ENCODE measurements around the gene PQBP1. TPM values are rescaled to one million over a fixed set of nuclear protein-coding genes. Genes with fewer than 3 reads are reported as not detected.
"Not testable (repeated sequence)": the region's sequence is repeated elsewhere in the genome, so short reads cannot be mapped to it uniquely, and the experiment has no call there.

The PQBP1 gene, protein sequence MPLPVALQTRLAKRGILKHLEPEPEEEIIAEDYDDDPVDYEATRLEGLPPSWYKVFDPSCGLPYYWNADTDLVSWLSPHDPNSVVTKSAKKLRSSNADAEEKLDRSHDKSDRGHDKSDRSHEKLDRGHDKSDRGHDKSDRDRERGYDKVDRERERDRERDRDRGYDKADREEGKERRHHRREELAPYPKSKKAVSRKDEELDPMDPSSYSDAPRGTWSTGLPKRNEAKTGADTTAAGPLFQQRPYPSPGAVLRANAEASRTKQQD
- 58.4 to 61.7 TPM (median 61.7 TPM) in 3 replicates for total RNA-seq
- long read RNA-seq, transcript PQBP1-216 (7 exons, 938 nt): minor isoform, 8 of 51 reads
- long read RNA-seq, transcript PQBP1-207 (7 exons, 1,020 nt): major isoform, 25 of 51 reads
- long read RNA-seq, partial matches to known transcripts: 4 of 51 reads
- long read RNA-seq, other reads (novel, unspliced or antisense): 9 of 51 reads

DNA sequence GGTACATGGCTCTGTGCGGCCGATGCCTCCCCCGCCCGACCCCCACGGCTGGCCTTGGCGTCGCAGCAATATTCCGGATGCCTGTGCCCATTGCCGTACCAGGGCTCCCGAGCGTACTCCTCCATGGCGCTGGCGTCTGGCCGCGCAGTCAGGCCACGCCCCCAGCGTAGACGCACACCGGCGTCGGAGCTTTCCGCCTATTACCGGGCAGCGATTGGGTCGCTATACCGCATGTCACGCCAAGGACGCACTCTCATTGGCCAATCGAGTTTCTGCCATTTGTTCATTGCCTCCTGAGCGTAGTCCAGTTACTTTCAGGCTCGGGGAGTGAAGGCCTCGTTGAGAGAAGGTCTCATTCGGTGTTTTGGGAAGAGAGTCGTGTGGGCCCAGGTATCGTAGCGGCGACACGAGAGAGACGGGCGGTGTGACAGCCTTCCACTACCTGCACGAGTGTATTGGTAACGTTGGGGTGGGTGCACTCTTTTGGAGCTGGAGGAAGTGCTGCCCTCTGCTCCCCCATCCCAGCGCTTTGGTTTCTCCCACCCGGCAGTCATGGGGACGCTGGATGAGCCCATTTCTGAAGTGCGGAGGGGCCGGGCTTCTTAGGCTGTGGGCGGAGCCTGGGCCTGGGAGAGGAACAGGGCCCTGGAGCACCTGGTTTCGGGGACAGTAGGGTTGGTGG lies at the start of gene PQBP1, which contains the start of gene TIMM17B:
TSS of gene PQBP1 (plus strand) at position 306 of the 682 bp plus-strand sequence. CDS start 580 bp downstream, outside the sequence.
TSS of gene TIMM17B (minus strand) at position 144 of the 682 bp plus-strand sequence. CDS start at position 125, 19 bp downstream.
- peaks cover 4% of the 10 kb centered on the region for H3K9me3 Mint-ChIP-seq (ENCODE audit: low read depth)
- H3K27me3 Mint-ChIP-seq (ENCODE audit: low read depth): no peaks in the 10 kb centered on the region
- peak within 1 kb of the TSS; percentile 76 for H3K4me3 Mint-ChIP-seq (ENCODE audit: unreplicated experiment)
- H3K36me3 Mint-ChIP-seq (ENCODE audit: low read depth): peaks cover 5% of the 10 kb centered on the region
- DNase-seq (ENCODE audit: low spot score): peak; percentile 94
- H3K4me1 Mint-ChIP-seq (ENCODE audit: low read depth): peaks cover 11% of the 10 kb centered on the region
- H3K27ac Mint-ChIP-seq (ENCODE audit: unreplicated experiment): peak within 1 kb of the TSS; percentile 97
- TF ChIP-seq, protein P1, sequence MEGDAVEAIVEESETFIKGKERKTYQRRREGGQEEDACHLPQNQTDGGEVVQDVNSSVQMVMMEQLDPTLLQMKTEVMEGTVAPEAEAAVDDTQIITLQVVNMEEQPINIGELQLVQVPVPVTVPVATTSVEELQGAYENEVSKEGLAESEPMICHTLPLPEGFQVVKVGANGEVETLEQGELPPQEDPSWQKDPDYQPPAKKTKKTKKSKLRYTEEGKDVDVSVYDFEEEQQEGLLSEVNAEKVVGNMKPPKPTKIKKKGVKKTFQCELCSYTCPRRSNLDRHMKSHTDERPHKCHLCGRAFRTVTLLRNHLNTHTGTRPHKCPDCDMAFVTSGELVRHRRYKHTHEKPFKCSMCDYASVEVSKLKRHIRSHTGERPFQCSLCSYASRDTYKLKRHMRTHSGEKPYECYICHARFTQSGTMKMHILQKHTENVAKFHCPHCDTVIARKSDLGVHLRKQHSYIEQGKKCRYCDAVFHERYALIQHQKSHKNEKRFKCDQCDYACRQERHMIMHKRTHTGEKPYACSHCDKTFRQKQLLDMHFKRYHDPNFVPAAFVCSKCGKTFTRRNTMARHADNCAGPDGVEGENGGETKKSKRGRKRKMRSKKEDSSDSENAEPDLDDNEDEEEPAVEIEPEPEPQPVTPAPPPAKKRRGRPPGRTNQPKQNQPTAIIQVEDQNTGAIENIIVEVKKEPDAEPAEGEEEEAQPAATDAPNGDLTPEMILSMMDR (IDR thresholded peaks at IDR 0.05): no peak

DNA sequence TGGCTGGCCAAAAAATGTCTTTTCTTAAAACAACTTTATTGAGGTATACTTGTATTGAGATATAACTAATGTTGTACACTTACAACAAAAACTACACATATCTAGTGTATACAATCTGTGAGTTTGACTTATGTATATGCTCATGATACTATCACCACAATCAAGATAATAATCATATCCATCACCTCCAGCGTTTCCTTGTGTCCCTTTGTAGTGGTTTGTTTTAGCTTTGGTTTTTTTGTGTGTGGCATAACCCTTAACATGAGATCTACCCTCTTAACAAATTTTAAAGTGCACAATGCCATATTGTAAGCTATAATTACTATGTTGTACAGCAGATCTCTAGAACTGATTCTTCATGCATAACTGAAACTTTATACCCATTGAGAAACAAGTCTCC lies 48.9 kb upstream of the PQBP1 start:
- TF ChIP-seq, protein P1 (IDR thresholded peaks at IDR 0.05): no peak
- peaks cover 10% of the 10 kb centered on the region for H3K9me3 Mint-ChIP-seq (ENCODE audit: low read depth)
- no peaks in the 10 kb centered on the region for H3K27me3 Mint-ChIP-seq (ENCODE audit: low read depth)
- no peaks in the 10 kb centered on the region for H3K4me1 Mint-ChIP-seq (ENCODE audit: low read depth)
- no peak overlapping the region for H3K4me3 Mint-ChIP-seq (ENCODE audit: unreplicated experiment)
- H3K27ac Mint-ChIP-seq (ENCODE audit: unreplicated experiment): no peak overlapping the region
- H3K36me3 Mint-ChIP-seq (ENCODE audit: low read depth): no peaks in the 10 kb centered on the region
- DNase-seq (ENCODE audit: low spot score): no peak

DNA sequence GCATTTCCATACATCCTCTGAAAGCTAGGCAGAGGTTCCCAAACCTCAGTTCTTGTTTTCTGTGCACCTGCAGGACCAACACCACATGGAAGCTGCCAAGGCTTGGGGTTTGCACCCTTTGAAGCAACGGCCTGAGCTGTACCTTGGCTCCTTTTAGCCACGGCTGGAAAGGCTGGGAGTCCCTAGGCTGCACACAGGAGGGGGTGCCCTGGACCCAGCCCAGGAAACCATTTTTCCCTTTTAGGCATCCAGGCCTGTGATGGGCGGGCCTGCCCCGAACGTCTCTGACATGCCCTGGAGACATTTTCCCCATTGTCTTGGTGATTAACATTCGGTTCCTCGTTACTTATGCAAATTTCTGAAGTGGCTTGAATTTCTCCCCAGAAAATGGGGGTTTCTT lies 44.9 kb upstream of the PQBP1 start:
- H3K4me1 Mint-ChIP-seq (ENCODE audit: low read depth): no peaks in the 10 kb centered on the region
- no peaks in the 10 kb centered on the region for H3K36me3 Mint-ChIP-seq (ENCODE audit: low read depth)
- no peak for DNase-seq (ENCODE audit: low spot score)
- H3K27ac Mint-ChIP-seq (ENCODE audit: unreplicated experiment): no peak overlapping the region
- peaks cover 10% of the 10 kb centered on the region for H3K9me3 Mint-ChIP-seq (ENCODE audit: low read depth)
- H3K27me3 Mint-ChIP-seq (ENCODE audit: low read depth): peaks cover 10% of the 10 kb centered on the region
- TF ChIP-seq, protein P1 (IDR thresholded peaks at IDR 0.05): no peak
- no peak overlapping the region for H3K4me3 Mint-ChIP-seq (ENCODE audit: unreplicated experiment)

DNA sequence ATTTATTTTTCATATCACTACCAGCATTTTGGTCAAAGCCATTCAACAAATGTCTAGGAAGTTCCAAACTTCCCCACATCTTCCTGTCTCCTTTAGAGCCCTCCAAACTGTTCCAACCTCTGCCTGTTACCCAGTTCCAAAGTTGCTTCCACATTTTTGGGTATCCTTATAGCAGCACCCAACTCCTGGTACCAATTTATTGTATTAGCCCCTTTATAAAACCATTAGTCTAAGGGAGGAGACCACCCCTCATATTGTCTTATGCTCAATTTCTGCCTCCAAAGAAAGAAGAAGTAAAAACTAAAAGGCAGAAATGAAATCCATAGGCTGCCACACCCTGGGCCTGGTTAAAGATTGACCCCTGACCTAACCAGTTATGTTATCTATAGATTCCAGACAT lies 44.2 kb upstream of the PQBP1 start:
- H3K27ac Mint-ChIP-seq (ENCODE audit: unreplicated experiment); H3K36me3 Mint-ChIP-seq (ENCODE audit: low read depth); H3K4me3 Mint-ChIP-seq (ENCODE audit: unreplicated experiment); H3K27me3 Mint-ChIP-seq (ENCODE audit: low read depth); DNase-seq (ENCODE audit: low spot score); H3K4me1 Mint-ChIP-seq (ENCODE audit: low read depth): not testable (repeated sequence)
- H3K9me3 Mint-ChIP-seq (ENCODE audit: low read depth): peaks cover 10% of the 10 kb centered on the region

DNA sequence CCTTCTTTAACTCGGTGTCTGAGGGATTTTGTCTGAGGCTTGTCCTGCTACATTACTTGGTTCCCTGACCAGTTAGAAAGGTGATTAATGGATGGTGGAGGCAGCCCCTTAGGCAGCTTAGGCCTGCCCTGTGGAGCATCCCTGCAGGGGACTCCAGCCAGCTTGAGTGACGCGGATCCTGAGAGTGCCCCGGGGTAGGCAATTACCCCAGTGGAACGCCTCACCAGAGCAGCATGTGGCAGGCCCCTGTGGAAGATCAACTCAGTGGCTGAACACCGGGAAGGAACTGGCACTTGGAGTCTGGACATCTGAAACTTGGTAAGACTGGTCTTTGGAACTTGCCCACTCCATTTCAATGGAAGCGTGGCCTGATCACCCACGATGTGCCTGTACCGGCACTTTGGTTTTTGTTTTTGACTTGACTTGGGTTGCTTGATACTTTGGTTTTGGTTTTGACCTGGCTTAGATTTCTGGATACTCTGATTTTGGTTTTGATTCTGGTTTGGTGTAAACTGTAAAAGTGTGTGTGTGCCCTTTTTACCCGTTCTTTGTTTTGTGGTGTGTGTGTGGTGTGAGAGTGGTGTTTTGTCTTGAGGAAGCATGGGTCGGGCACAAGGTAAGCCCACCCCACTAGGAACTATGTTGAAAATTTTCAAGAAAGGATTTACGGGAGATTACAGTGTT lies 43.5 kb upstream of the PQBP1 start:
- peaks cover 10% of the 10 kb centered on the region for H3K9me3 Mint-ChIP-seq (ENCODE audit: low read depth)
- not testable (repeated sequence) for H3K4me1 Mint-ChIP-seq (ENCODE audit: low read depth); DNase-seq (ENCODE audit: low spot score); H3K27me3 Mint-ChIP-seq (ENCODE audit: low read depth); H3K36me3 Mint-ChIP-seq (ENCODE audit: low read depth); H3K4me3 Mint-ChIP-seq (ENCODE audit: unreplicated experiment); H3K27ac Mint-ChIP-seq (ENCODE audit: unreplicated experiment)

DNA sequence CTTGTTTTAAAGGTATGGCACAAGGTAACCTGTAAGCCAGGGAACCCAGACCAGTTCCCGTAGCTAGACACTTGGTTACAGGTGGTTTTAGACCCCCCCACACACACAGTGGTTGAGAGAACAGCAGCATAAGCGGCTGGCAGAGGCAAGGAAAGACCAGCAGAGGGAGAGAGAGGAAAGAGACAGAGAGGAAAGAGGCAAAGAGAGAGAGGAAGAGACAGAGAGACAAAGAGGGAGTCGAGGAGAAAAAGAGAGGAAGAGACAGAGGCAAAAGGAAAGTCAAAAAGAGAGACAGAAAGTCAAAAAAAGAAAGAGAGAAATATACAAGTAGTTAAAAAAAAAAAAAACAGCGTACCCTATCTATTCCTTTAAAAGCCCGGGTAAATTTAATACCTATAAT lies 42.8 kb upstream of the PQBP1 start:
- Mint-ChIP-seq H3K36me3 (ENCODE audit: low read depth) (no peaks in the 10 kb centered on the region), H3K9me3 (ENCODE audit: low read depth) (peaks cover 10% of the 10 kb centered on the region), H3K4me1 (ENCODE audit: low read depth) (no peaks in the 10 kb centered on the region), H3K27me3 (ENCODE audit: low read depth) (peaks cover 10% of the 10 kb centered on the region), H3K27ac (ENCODE audit: unreplicated experiment) (no peak overlapping the region), H3K4me3 (ENCODE audit: unreplicated experiment) (no peak overlapping the region)
- no peak for DNase-seq (ENCODE audit: low spot score)
- TF ChIP-seq, protein P1 (IDR thresholded peaks at IDR 0.05): peak; percentile 59
